Stimulated activated CD4-positive, alpha-beta T cell treated with anti-CD3 and anti-CD28 coated beads, Interleukin-2, amount 100 ng/mL, for 4 hours (primary cell): ENCODE data around the gene CACNG1.

ENCODE experiments used
- DNase-seq: peaks from one replicate; pipeline ENCODE4 v3.0.0-alpha.2; 2020; ENCODE audit warnings: low read depth

CACNG1 gene, protein sequence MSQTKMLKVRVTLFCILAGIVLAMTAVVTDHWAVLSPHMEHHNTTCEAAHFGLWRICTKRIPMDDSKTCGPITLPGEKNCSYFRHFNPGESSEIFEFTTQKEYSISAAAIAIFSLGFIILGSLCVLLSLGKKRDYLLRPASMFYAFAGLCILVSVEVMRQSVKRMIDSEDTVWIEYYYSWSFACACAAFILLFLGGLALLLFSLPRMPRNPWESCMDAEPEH

DNA sequence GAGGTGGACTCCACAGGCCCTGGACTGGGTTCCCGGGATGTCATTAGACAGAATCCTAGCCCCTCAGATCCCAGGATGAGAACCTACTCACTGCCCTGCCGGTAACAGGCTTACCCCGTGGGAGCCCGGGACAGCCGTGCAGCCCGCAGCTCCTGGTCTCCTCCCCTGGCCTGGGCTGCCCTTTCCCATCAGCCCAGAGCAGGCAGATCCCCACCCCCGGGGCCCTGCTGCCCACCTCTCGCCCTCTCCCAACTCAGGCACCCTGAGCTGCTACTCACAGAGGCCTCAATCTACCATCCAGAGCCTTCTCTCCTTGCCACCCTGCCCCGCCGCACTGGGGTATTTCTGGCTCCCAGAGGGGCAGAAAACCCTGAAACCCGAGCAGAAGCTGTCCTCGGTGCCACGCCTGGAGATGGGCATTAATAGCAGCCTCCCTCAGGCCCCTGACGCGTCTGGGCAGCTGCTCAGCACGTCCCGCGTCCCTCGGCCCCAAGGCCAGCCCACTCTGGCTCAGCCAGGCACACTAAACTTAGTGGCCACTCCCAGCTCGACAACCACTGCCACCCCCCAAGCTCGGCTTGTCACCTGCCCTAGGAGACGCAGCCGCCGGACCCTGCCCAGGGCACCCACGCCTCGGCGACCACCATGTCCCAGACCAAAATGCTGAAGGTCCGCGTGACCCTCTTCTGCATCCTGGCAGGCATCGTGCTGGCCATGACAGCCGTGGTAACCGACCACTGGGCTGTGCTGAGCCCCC is at the start of gene CACNG1:
Gene CACNG1 (plus strand): TSS at position 539 of the 757 bp plus-strand sequence. CDS start 107 bp downstream, at position 646.
- DNase-seq, result no peak

- no peak for DNase-seq
Observed at GRCh38 chr17:66994930-66995535, 49.3 kb upstream of the CACNG1 start.

DNA sequence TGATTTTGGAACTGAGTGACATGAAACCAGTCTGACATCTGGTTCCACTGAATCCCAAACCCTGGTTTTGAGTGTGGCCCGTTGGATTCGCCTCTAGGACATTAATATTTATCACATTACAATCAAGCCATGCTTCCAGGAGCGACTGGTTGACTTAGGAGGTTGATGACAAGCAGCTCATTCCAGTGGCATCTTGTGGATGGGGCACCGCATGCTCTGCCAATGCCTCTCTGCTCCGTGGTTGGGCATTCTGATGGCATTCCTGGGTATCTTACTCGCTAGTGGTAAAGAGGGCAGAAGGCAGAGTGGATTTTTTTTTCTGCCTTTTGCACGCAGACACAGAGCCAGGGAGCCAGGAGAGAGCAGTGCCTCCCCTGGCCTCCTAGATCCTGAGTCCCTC is 48.4 kb upstream of the CACNG1 start:
- no peak for DNase-seq

- DNase-seq, result no peak
Observed at GRCh38 chr17:66996926-66997325, 47.4 kb upstream of the CACNG1 start.

DNA sequence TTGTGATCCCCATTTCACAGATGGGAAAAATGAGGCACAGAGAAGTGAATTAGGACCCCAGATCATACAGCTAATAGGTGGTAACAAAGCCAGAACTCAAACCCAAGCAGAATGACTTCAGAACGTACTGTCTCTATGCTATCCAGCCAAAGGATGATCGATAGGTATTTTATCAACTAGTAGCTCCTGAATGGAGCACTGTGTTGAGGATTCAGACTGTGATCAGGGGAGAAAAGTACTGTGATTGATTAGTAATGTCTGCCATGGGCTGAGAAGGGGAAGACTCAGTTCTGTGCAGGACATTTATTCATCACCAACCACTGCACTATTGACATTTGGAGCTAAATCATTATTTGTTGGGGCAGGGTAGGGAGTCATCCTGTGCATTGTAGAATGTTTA is 41.1 kb upstream of the CACNG1 start:
- DNase-seq, result no peak

GRCh38 chr17:67004181-67004580 is 40.2 kb upstream of the CACNG1 start:
- no peak for DNase-seq

GRCh38 chr17:67007266-67007665 is 37.1 kb upstream of the CACNG1 start:
- DNase-seq, result no peak

DNA sequence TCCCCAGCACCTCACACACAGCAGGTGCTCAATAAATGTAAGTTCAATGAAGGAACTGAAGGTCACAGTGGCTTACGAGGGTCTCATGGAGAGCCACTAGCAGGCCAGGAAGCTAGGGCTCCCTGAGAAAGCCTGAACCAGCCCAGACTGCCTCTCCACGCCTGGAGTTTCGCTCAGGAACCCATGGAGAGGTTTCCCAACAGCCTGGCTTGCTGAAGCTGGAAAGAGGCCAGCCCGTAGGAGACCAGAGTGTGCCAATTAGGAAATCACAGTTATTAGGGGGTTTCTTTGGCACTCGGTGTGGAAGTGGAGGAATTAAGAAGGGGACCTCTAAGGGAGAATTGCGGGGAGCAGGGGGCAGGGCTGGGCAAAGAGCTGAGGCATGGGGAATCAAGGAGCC is 36.3 kb upstream of the CACNG1 start:
- DNase-seq, result no peak

DNA sequence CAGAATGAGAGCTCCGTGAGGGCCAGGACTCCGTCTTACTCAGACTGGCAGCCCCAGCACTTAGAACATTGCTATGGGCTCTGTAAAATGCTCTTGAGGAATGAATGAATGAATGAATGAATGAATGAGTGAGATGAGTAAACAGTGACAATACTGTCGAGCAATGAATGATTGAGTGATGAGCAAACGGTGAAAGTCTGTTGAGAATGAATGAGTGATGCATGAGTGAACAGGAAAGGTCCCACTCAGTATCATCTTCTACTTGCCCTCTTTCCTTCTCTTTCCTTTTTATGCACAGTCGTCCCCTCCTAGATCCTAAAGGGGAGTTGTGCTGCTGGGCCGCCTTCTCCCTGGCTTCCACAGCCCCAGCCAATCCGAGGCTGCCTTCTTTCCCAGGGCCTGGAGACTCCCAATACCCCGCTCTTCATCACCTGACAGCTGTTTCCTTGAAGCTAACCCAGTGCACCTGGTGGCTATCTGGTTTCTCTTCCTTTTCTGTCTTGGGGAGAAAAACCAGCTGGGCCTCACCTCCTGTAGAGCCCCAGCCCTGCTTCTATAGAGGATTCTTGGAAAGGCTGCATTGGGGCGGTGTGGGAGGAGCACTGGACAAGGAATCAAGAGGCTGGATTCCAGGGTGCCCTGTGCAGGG is 32.7 kb upstream of the CACNG1 start:
- DNase-seq, result no peak

DNA sequence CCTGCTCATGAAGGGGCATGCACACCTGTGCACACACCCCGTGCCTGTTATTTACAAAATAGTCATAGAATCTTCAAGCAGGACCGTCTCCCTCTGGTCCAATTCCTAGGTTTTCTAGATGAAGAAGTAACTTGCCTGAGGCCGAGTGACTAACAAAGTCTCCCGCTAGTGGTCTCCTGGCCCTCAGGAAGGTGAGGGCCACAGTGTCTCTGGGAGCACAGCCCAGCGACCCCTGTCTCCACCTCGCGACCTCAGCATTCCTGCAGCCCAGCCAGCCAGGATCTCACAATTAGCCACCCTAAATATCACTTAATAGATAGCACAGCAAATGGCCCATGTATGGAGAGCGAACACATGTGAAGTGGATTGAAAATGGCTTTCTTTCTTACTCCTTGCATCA is 30.5 kb upstream of the CACNG1 start:
- DNase-seq, result no peak

DNA sequence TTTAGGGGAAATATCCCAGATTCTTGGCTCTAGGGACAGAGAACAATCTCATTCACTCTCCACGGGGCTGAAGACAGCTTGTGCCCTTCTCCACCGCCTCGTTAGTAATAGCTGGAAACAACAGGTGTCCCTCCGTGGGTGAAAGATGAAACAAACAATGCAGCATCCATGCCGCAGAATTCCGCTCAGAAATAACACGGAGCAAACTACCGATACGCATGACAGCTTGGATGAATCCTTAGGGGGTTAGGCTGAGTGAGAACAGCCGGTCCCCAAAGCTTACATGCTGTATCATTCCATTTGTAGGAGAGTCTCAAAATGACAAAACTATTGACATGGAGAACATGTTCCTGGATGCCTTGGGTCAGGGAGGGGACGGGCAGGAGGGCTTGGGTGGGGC is 29.4 kb upstream of the CACNG1 start:
- DNase-seq, result no peak

DNA sequence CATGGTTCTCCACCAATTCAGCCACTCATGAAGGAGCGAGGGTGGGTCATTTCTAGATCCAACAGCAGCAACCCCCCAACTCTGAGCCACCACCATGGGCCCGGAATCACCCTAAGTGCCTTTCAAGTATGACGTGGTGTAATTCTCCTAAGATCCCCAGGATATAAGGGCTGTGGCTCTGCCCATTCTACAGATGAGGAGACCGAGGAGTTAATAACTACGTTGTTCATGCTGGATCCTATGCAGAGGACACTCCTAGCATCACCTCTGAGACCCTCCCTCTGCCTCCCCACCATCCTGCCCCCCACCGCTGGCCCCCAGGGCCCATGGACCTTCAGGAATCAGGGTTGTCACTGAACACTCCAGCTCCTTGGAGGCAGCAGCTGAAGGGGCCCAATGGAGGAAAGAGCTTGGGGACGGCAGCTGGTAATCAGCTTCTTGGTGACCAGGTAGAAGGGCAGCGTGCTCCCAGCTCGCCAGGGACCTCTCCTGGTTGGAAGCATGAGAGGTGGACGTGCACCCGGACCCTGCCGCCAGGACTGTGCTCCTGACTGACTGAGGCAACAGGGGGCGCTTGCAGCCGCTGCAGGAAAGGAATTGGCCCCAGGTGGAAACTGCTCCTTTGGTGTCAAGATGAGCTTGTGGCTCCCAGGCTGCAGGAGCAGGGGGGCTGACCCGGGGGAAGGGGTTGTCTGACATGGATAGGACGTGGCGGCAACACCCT is 28.2 kb upstream of the CACNG1 start:
- DNase-seq, result no peak

DNA sequence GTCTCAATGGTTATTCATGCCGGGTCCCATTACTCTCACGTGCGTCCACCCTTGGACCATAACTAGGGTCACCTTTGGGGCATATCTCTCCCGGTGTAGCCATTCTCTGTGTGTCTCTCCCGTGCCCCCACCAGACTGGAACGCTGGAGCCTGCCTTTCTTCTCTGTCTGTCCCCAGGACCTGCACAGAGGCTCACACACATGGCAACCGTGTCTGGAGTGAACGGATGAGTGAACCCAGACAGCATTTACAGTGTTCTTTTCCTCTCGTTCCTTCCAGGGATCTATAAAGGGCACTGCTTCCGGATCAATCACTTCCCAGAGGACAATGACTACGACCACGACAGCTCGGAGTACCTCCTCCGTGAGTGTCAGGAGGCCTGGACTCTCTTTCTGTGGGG is 26.4 kb upstream of the CACNG1 start:
- DNase-seq, result no peak

- DNase-seq, result no peak
Observed at GRCh38 chr17:67018471-67019434, 25.6 kb upstream of the CACNG1 start.

GRCh38 chr17:67019809-67020208 is 24.5 kb upstream of the CACNG1 start:
- no peak for DNase-seq

- DNase-seq, result no peak
Observed at GRCh38 chr17:67020293-67020766, 24.0 kb upstream of the CACNG1 start.

GRCh38 chr17:67021196-67021595 is 23.2 kb upstream of the CACNG1 start:
- no peak for DNase-seq

DNA sequence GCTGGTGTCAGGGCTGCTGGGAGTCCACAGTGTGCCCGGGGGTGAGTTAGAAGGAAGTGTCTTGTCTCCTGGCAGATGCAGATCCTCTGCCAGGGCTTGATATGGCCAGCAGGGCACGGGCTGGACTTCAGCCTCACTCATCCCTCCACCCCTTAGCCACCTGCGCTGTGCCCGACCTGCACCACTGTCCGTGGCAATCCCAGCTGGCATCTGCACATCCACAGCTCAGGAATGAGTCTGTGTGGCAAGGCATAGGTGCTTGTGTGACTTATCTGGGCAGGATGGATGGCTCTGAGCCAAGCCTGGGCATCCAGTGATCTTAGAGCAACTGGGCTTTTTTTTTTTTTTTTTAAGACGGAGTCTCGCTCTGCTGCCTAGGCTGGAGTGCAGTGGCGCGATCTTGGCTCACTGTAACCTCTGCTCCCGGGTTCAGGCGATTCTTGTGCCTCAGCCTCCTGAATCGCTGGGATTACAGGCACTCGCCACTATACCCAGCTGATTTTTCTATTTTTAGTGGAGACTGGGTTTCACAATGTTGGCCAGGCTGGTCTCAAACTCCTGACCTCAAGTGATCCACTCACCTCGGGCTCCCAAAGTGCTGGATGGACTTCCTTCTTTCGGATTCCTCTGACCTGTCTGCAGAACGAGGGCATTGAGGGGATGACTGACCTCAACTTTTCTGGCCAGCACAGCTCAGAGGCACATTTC is 22.5 kb upstream of the CACNG1 start:
- no peak for DNase-seq

GRCh38 chr17:67022451-67022810 is 21.9 kb upstream of the CACNG1 start:
- DNase-seq, result no peak

GRCh38 chr17:67024736-67025135 is 19.6 kb upstream of the CACNG1 start:
- no peak for DNase-seq
